HG03103 (cell line): ENCODE results near the gene RAPGEF1.

Experiments used
- ATAC-seq: cut with Tn5 transposase; IDR thresholded peaks from one replicate; pipeline ENCODE4 v1.9.1; 2021; ENCODE audit warnings: low read depth; ENCODE audit not compliant: unreplicated experiment

Gene RAPGEF1

DNA sequence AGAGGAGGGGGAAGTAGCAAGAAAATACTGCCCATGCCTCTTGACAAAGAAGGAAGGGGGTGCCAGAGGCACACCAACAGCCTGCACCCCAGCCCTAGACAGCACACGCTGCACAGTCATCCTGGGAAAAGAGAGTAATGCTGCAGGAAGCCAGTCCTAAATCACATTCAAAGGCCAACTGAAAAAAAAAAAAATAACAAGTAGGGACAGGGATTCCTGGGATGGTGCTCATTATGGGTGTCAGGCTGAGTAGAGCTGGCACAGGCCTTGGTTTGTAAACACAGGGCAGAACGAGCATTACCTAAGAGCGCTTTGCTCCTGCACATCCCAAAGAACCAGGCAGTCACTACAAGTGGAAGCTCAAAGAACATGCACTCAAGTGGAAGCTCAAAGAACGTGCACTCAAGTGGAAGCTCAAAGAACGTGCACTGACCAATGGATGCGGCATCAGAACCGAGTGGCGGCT, 7.8 kb downstream of the RAPGEF1 start:
- ATAC-seq: no peak

GRCh38 chr9:131731644-131732043, 8.2 kb downstream of the RAPGEF1 start:
- ATAC-seq: no peak

DNA sequence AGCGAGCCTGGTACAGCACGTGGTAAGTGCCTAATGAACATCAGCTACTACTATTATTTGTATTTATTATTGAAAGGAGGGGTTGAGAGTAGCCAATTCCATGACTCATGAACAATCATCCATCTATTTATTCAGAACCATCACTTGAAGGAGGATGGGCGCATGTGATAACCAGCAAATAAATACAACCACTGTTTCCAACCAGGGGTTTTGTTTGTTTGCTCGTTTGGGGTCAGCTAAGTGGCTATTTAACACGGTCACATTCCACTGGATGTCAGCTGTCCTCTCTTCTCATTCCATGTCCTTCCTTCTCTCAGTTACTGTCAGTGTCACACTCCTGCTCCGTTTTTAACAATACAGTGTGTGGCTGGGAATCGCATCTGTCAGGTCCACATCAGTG, 8.6 kb downstream of the RAPGEF1 start:
- ATAC-seq: no peak

DNA sequence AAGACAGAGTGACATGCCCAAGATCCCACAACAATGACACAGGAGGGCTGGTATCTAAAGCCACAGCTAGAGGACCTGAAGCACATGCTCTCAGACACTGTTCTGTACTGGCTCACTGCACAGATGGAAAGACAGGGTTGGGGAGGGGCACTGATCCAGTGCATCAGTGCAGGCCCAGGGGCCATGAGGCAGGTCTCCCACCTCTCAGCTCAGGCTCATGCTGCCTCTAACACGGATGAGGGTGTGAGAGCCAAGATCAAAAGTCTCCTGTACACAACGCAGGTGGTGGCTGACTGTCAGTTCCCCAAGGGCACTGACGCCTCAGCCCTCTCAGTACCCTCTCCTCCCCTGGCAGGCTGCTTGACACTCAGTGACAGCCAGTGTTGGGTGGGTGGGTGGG, 10.9 kb downstream of the RAPGEF1 start:
- ATAC-seq: no peak

DNA sequence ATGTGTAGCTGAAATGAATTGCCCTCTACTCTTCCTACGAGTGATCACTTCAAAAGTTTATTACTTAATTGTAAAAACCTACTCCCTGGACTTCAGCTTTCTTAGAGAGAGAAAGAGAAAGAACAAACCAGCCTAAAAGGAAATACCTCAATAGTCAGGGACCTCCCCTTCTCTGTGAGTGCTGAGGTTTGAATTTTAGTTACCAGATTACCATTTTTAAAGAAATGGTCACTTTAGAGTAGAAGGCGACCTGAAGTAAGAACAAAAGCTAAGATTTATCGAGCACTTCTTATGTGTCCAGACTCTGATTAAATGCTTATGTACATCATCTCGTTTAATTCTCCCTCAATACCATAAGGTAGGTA, 11.3 kb downstream of the RAPGEF1 start:
- ATAC-seq: no peak

DNA sequence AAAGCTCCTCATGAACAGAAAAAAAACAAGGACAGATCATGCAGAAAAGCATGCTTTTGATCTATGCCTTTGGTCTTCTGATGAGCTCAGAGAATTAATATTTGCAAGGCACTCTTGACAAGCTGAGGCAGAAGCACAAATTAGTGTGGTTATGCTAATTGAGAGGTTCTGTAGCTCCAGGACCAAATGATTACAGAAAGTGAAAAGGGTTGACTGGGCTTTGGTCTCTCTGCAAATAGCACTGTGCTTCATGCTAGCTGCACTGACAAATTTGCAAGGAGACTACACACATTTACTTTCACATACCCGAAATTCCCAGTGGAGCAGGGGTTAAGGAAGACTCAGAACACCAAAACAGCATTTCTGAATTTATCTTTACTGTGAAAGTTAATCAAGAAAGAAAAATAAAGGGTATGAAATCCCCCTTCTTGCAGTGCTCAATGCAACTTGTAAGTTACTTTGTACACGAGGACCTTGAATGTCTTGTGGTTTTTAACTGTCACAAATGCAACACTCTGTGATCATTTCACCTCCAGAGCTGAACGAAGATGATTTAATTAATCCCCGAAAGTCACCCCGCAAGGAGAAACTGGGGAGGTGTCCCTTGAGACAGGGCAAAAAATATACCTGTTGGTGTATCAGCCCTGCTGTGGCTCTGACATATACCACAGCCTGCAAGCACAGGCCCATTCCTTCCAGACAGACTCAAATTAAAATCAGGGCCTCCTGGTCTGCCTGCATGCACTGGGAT, 11.9 kb downstream of the RAPGEF1 start:
- no peak for ATAC-seq

DNA sequence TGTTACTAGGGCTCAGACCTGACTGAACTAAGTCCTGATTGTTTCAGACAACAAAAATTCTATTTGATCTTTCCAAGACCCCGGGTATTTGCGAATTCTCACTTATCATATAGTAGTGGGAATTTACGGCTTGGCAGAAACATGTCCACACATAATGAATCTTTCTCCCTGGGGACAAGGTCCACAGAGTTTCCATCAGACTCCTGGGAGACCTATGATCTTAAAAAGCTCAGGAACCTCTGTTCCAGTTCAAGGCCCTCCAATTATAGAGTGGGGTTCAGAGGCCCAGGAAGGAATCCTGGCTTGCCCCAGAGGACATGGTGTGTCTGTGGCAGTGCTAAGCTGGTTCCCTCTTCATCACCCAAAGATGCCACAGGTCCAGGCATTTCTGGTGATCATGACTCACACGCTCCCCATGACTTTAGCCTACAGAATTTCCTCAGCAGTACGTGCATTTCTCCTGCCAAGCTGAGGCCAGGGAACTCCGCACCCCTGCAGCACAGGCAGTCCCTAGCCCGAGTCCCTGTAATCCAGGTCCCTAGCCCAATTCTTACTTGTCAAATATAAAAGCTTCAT, 12.6 kb downstream of the RAPGEF1 start:
- ATAC-seq: no peak

DNA sequence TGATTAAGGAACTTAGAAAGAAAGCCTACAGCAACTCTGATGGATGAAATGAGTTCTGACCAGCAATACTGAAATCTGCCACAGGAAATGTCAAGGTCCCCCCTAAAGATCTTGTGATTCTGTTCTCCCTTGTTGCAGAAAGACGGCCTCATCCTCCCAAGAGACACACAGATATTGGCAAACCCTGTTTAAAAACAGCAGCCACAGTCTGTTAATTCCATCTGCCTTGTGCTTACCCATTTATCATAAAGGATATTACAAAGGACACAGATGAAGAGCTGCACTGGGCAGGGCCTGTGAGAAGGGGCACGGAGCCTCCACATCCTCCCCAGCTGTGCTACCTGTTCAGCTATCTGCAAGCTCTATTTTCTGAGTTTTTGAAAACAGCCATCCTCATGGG, 15.2 kb downstream of the RAPGEF1 start:
- no peak for ATAC-seq

- ATAC-seq: no peak
These were observed 16.2 kb downstream of the RAPGEF1 start for GRCh38 chr9:131723632-131724031.

DNA sequence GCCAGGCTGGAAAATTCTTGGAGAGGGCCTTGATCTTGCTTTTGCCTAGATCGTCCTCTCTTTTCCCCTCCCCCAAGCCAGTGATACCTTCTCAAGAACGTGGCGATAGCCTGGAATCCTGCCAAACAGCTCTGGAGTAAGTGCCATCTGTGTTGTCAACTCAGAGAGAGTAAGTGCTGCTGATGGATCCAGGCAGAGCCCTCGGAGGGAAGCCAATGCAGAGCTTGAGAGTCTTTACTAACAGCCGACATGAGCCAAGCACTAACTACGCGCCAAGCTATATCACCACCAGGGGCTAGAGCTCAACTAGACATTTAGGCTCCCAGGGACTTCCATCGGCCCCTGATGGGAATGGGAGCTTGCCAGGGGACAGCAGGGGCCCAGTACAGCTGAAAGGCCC, 17.6 kb downstream of the RAPGEF1 start:
- ATAC-seq: no peak

GRCh38 chr9:131721076-131721475, 18.8 kb downstream of the RAPGEF1 start:
- no peak for ATAC-seq

DNA sequence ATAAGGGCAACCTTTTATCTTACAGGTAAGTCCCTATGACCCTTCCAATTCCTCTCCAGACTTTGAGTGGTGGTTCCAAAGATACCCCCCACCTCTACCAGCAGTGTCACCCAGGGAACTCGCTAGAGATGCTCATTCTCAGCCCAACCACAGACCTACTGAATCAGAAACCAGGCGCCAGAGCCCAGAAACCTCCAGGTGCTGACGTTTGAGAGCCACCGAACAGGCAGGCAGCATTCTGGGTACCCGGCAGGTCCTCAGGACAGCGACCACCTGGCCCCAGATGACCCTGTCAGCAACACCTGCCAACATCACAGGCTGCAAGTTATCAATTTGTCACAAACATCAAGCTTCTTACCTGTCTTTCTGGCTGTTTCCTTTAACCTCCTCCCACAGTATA, 19.5 kb downstream of the RAPGEF1 start:
- no peak for ATAC-seq

- ATAC-seq: no peak
These were observed 20.5 kb downstream of the RAPGEF1 start for GRCh38 chr9:131719262-131719908.

DNA sequence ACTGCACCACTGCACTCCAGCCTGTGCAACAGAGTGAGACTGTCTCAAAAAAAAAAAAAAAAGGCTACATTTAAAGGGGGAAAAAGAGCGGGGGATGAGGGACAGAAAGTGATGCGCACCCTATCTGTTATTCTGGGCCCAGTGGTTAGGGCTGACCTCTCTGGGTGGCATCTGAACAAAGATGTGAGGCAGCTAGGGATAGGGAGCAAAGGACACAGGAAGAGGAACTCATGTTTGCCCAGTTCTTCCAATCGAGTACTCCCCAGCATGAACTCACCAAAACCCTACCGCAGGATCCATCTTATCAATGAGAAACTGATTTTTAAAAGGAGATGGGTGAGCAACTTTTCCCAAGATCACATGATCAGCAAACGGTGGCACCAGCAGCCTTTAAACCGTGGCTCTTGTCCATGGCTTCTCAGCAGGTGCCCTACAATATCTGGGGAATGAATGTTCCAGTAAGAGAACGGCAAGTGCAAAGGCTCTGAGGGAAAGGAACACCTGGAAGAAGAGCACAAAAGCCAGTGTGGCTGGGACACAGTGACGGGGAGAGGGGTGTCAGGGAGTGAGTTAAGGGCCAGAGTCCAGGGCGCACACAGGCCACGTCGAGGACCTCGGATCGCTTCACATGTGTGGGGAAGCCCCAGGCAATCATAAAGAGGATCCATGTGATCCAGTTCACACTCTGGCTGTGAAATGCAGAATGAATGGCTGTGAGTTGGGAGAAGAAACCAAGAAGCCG, 22.0 kb downstream of the RAPGEF1 start:
- no peak for ATAC-seq

DNA sequence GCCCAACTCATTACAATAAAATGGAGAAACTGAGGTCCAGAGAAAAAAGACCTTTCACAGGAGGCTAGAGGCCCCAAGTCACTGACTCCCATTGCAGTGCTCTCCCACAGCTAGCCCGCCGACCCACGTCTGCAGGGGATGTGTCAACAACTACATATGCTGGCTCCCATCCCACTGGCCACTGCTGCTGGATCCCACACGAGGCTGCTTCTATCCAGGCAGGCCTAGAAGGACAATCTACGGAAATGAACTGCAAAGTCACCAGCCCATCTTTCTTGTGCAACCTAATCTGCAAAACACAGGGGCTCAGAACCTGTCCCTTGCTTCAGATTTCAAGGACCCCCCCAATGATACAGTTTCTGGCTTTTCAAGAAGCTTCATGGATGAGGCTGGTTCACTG, 24.0 kb downstream of the RAPGEF1 start:
- ATAC-seq: no peak

DNA sequence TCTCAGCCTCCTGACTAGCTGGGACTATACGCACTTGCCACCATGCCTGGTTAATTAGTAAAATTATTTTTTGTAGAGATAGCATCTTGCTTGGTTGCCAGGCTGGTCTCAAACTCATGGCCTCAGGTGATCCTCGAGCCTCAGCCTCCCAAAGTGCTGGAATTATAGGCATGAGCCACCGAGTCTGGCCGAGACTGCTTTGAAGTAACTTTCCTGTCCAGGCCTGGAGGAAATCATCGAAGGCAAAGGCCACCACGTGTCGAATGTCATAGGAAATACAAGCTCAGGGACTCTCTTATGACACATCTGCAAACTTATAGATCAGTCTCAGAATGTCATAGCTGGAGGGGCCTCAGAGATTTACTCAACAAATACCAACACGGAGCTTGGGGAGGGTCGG, 25.1 kb downstream of the RAPGEF1 start:
- no peak for ATAC-seq

- no peak for ATAC-seq
These were observed 25.7 kb downstream of the RAPGEF1 start for GRCh38 chr9:131714161-131714646.

- ATAC-seq: no peak
These were observed 26.9 kb downstream of the RAPGEF1 start for GRCh38 chr9:131713016-131713415.

GRCh38 chr9:131712151-131712716, 27.6 kb downstream of the RAPGEF1 start:
- no peak for ATAC-seq

DNA sequence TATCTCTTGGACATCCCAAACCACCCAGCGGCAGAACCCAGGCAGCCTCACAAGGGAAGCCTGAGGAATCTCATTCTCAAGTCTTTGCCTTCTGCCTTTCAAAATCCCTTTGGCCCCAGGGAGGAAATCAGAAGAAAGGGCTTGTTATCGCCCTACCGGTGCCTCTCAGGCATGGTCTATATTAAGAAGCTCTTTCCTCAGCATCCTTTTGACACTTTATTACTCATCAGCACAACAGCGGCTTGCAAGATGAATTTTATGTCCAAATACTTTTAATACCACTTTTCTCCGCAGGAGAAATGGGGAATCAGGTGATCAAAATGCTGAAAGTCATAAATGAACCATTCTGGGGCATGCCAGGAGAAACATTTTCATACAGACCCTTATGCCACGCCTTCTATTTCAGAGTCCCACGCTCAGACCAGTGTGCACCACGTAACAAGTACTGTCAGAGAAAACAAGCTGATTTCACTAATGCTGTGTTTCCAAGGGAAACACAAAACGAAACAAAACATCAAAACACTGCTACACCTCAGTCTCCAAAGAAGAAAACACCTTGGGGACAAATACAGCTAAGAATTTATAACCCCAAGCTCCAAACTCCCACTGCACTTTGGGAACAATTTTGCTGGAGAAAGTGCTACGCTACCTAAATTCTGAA, 30.0 kb downstream of the RAPGEF1 start:
- no peak for ATAC-seq
